ENCODE results near the gene SELPLG. TPM values are rescaled to one million over a fixed set of nuclear protein-coding genes. Genes with fewer than 3 reads are reported as not detected.

The SELPLG gene, protein sequence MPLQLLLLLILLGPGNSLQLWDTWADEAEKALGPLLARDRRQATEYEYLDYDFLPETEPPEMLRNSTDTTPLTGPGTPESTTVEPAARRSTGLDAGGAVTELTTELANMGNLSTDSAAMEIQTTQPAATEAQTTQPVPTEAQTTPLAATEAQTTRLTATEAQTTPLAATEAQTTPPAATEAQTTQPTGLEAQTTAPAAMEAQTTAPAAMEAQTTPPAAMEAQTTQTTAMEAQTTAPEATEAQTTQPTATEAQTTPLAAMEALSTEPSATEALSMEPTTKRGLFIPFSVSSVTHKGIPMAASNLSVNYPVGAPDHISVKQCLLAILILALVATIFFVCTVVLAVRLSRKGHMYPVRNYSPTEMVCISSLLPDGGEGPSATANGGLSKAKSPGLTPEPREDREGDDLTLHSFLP
- total RNA-seq, result 100 to 1,000 TPM; 175 to 176 TPM
- 100 to 1,000 TPM; 485 to 781 TPM for polyA plus RNA-seq

DNA sequence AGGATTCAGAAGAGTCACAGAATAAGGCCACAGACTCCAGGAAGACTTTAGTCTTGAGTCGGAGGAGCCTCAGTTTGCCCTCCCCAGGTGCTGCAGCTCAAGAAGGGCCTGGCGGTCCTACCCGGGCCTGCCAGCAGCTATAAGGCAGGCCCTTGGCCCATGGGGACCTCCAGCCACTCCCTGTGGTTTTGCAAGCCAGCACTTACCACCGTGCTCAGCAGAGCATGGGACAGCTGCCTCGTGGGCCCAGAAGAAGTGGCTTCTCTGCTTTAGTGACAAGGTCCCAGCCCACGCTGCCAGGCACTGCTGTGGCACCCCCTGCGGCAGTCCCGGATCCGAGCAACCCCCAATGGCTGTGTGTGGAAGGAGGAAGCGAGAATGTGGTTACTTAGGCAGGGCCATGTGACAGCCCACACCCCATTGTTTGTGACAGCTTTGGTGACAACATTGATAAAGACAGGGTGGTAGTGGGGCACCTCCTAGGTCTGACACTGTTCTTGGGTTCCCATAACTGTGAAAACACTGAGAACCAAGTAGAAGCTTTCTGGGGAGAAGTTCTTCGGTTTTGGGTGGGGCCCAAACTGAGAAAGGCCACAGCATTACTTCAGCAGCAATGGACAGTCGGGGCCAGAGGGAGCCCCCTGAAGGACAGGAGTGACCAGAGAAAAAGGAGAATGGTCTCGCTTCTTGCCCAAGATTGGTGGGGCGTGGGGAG, at the start of gene SELPLG:
SELPLG (minus strand) TSS at position 361 of the 715 bp plus-strand sequence. CDS start 9,587 bp downstream, outside the sequence.
- ChIA-PET POLR2A (ENCODE audit: partially characterized antibody) (interaction anchor here (0.8 to 11.1 kb wide), 16 partner anchors 8 to 224 kb away, joined by 3 to 310 read pairs (median 6); partner anchors contain the start of genes ISCU, SART3 and SSH1), CTCF (ENCODE audit: partially characterized antibody) (interaction anchor here (0.6 to 17.5 kb wide), 10 partner anchors 13 to 170 kb away, joined by 4 to 463 read pairs (median 19); no protein-coding TSS in a partner anchor)
- peaks cover 5% of the 10 kb centered on the region for H3K36me3 ChIP-seq (ENCODE audit: insufficient read depth, low read length)
- intact Hi-C loops (cut with micrococcal nuclease), result loop anchor here (1.0 to 10.0 kb wide), 7 partner anchors 14 to 461 kb away; partner anchors contain the start of genes ALKBH2, CORO1C, FICD and SSH1
- H3K9me3 Mint-ChIP-seq, result peaks cover 0 to 4% (median 0%) of the 10 kb centered on the region in 8 donors
- H3K4me3 ChIP-seq (ENCODE audit: low read length in 2 of 2), result peak within 1 kb of the TSS; percentile 92 to 95
- H3K4me1 Mint-ChIP-seq, result peaks cover 40 to 84% (median 54%) of the 10 kb centered on the region in 4 donors
- no peaks in the 10 kb centered on the region for H3K27me3 ChIP-seq (ENCODE audit: insufficient read depth, low read length)
- H3K27ac ChIP-seq (ENCODE audit: low read depth, low read length), result peak within 1 kb of the TSS; percentile 92
- peak within 1 kb of the TSS; percentile 99 to 100 (median 100) for H3K27ac Mint-ChIP-seq
- peaks cover 23 to 35% of the 10 kb centered on the region in 2 donors for H3K36me3 Mint-ChIP-seq
- peak within 1 kb of the TSS; percentile 94 to 100 (median 99) for H3K4me3 Mint-ChIP-seq
- DNase-seq, result peak; percentile 91 to 97 (median 94)
- no peaks in the 10 kb centered on the region for H3K27me3 Mint-ChIP-seq
- H3K9me3 ChIP-seq (ENCODE audit: control insufficient read depth in 1 of 2, low read length in 2 of 2), result no peaks in the 10 kb centered on the region
- H3K4me1 ChIP-seq (ENCODE audit: insufficient read depth, low read length), result peaks cover 65% of the 10 kb centered on the region

DNA sequence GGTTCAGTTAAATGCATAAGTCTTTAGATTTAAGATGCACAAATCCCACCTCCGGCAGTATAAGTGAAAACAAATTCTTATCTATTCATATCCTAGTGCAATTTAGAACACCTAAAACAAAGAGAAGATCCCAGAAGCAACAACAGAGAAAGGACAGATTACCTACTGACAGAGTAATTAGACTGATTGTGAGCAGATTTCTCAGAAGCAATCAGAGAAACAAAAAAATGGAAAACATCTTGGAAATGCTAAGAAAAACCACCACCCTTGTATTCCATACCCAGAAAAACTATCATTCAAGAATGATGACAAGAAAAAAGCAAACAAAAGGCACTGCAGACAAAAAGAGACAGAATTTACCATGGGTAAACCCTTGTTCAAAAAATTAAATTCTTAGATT, 47.6 kb upstream of the SELPLG start:
- Histone ChIP-seq H3K9me3 (ENCODE audit: control insufficient read depth in 1 of 2, low read length in 2 of 2) (no peaks in the 10 kb centered on the region), H3K4me1 (ENCODE audit: insufficient read depth, low read length) (peaks cover 10% of the 10 kb centered on the region), H3K4me3 (ENCODE audit: low read length in 2 of 2) (no peak overlapping the region), H3K27ac (ENCODE audit: low read depth, low read length) (no peak overlapping the region), H3K27me3 (ENCODE audit: insufficient read depth, low read length) (no peaks in the 10 kb centered on the region), H3K36me3 (ENCODE audit: insufficient read depth, low read length) (no peaks in the 10 kb centered on the region)
- Mint-ChIP-seq H3K9me3 (no peaks in the 10 kb centered on the region), H3K4me3 (no peak overlapping the region), H3K36me3 (peaks cover 0 to 2% of the 10 kb centered on the region in 2 donors), H3K27me3 (no peaks in the 10 kb centered on the region), H3K4me1 (peaks cover 8 to 14% (median 10%) of the 10 kb centered on the region in 4 donors), H3K27ac (no peak overlapping the region)
- no peak for DNase-seq
- intact Hi-C loops (cut with micrococcal nuclease), result no loop called here
- CTCF ChIA-PET (ENCODE audit: partially characterized antibody), result no interaction called here
- POLR2A ChIA-PET (ENCODE audit: partially characterized antibody), result no interaction called here

DNA sequence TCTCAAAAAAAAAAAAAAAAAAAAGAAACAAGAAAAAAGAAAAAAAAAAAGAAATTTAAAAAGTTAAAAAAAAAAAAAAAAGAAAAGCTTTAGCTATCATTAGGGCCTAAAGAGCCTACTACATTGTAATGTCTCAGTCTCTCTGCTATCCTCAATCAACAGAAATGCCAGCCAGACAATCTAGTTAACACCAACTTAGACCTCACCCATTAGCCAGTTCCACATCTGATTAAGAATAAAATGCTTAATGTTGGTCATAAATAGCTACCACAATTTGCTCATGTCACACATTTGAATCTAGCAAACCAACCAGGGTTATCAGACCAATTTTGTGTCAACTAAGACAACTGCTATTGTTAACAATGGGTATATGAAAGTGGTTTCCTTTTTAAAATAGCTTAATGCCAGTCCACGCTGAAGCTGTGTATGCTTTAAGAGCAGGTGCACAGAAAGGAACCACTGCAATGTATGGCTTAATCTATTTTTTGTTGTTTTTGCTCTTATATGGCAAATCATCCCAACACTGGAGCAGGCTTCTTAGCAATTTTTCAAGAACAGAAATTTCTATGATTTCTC, 45.5 kb upstream of the SELPLG start:
- Mint-ChIP-seq H3K27me3 (no peaks in the 10 kb centered on the region), H3K4me3 (no peak overlapping the region), H3K27ac (no peak overlapping the region), H3K36me3 (peaks cover 2 to 6% of the 10 kb centered on the region in 2 donors), H3K4me1 (peaks cover 0 to 4% (median 2%) of the 10 kb centered on the region in 4 donors), H3K9me3 (no peaks in the 10 kb centered on the region)
- DNase-seq, result no peak
- intact Hi-C loops (cut with micrococcal nuclease), result no loop called here
- Histone ChIP-seq H3K9me3 (ENCODE audit: control insufficient read depth in 1 of 2, low read length in 2 of 2) (no peaks in the 10 kb centered on the region), H3K36me3 (ENCODE audit: insufficient read depth, low read length) (no peaks in the 10 kb centered on the region), H3K4me3 (ENCODE audit: low read length in 2 of 2) (no peak overlapping the region), H3K27ac (ENCODE audit: low read depth, low read length) (no peak overlapping the region), H3K27me3 (ENCODE audit: insufficient read depth, low read length) (no peaks in the 10 kb centered on the region), H3K4me1 (ENCODE audit: insufficient read depth, low read length) (no peaks in the 10 kb centered on the region)
- ChIA-PET POLR2A (ENCODE audit: partially characterized antibody) (interaction anchor here (1.3 kb wide), 1 partner anchor 117 kb away, joined by 3 read pairs; the partner anchor contains the start of gene ISCU), CTCF (ENCODE audit: partially characterized antibody) (interaction anchor here (1.2 to 1.6 kb wide), 4 partner anchors 12 to 124 kb away, joined by 3 to 10 read pairs (median 4); no protein-coding TSS in a partner anchor)

DNA sequence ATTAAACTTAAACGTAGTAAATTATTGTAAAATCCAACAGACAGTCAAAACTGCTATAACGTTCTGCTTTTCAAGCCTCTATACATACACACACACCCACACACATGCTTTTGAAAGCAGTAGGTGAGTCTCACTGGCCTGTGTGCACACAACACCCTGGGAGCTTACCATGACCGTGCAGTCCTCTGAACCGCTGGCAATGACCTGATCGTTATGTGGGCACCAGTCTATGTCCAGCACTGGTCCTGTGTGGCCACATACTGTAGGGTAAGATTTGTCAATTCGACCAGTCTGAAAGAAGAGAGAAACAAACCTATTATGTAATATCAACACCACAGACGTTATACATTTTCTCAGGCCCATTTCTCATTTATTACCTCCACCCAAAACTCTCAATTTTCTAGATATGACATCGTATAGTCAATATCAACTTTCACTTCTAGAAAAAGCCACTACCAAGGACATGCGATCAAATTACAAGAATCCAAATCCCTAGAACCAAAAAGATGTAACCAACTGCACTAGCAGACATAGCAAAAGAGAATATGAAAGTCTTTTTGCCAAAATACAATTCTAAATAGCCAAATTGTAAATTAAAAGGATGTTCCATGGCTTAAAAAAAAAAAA, 44.5 kb upstream of the SELPLG start:
- ChIA-PET CTCF (ENCODE audit: partially characterized antibody) (interaction anchor here (1.2 to 1.4 kb wide), 3 partner anchors 11 to 125 kb away, joined by 3 to 10 read pairs (median 4); no protein-coding TSS in a partner anchor), POLR2A (ENCODE audit: partially characterized antibody) (interaction anchor here (1.3 kb wide), 1 partner anchor 116 kb away, joined by 3 read pairs; the partner anchor contains the start of gene ISCU)
- Mint-ChIP-seq H3K27ac (no peak overlapping the region), H3K4me3 (no peak overlapping the region), H3K27me3 (no peaks in the 10 kb centered on the region), H3K4me1 (peaks cover 0 to 4% (median under 1%) of the 10 kb centered on the region in 4 donors), H3K36me3 (peaks cover 2 to 6% of the 10 kb centered on the region in 2 donors), H3K9me3 (no peaks in the 10 kb centered on the region)
- Histone ChIP-seq H3K4me1 (ENCODE audit: insufficient read depth, low read length) (no peaks in the 10 kb centered on the region), H3K9me3 (ENCODE audit: control insufficient read depth in 1 of 2, low read length in 2 of 2) (no peaks in the 10 kb centered on the region), H3K4me3 (ENCODE audit: low read length in 2 of 2) (no peak overlapping the region), H3K27ac (ENCODE audit: low read depth, low read length) (no peak overlapping the region), H3K27me3 (ENCODE audit: insufficient read depth, low read length) (no peaks in the 10 kb centered on the region), H3K36me3 (ENCODE audit: insufficient read depth, low read length) (no peaks in the 10 kb centered on the region)
- no peak for DNase-seq
- intact Hi-C loops (cut with micrococcal nuclease), result no loop called here

DNA sequence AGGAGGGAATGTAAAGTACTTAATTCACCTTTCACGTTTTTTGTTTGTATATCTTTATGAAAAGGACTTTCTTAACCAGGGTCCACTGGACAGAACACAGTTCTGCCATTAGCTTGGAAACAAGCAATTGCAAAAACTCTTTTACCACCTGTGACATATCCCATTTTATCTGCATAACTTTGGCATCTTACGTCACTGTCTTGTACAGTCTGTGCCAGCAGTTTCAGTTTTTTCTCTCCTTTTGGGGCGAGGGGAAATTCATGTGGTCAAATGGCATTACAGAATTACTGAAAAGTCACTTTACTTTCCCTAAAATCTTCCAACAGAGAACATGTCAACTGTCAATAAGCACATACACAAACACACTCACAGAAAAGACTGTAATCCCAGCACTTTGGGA, 43.7 kb upstream of the SELPLG start:
- POLR2A ChIA-PET (ENCODE audit: partially characterized antibody), result no interaction called here
- Mint-ChIP-seq H3K27ac (no peak overlapping the region), H3K4me3 (no peak overlapping the region), H3K36me3 (peaks cover 2 to 6% of the 10 kb centered on the region in 2 donors), H3K27me3 (no peaks in the 10 kb centered on the region), H3K9me3 (no peaks in the 10 kb centered on the region), H3K4me1 (peaks cover 0 to 4% (median under 1%) of the 10 kb centered on the region in 4 donors)
- intact Hi-C loops (cut with micrococcal nuclease), result no loop called here
- DNase-seq, result no peak
- Histone ChIP-seq H3K27ac (ENCODE audit: low read depth, low read length) (no peak overlapping the region), H3K4me1 (ENCODE audit: insufficient read depth, low read length) (no peaks in the 10 kb centered on the region), H3K9me3 (ENCODE audit: control insufficient read depth in 1 of 2, low read length in 2 of 2) (no peaks in the 10 kb centered on the region), H3K36me3 (ENCODE audit: insufficient read depth, low read length) (no peaks in the 10 kb centered on the region), H3K27me3 (ENCODE audit: insufficient read depth, low read length) (no peaks in the 10 kb centered on the region), H3K4me3 (ENCODE audit: low read length in 2 of 2) (no peak overlapping the region)
- CTCF ChIA-PET (ENCODE audit: partially characterized antibody), result no interaction called here

DNA sequence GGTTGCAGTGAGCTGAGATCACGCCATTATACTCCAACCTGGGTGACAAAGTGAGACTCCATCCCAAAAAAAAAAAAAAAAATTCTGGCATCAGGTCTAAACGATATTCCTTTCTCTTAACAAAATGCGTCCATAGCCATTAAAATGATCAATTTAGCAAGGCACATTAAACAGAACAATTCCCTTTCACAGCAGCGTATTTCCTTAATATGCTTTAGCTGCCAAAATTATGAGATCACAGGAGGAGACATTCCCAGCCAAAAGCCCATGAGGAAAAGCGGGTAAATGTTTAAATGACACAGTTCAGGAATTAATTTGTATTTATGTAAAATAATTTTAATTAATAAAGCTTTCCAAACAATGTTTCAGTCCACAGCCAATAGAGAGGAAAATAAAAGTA, 43.0 kb upstream of the SELPLG start:
- Mint-ChIP-seq H3K4me3 (no peak overlapping the region), H3K36me3 (peaks cover 2 to 6% of the 10 kb centered on the region in 2 donors), H3K9me3 (no peaks in the 10 kb centered on the region), H3K4me1 (peaks cover 0 to 4% (median under 1%) of the 10 kb centered on the region in 4 donors), H3K27me3 (no peaks in the 10 kb centered on the region), H3K27ac (peak overlapping the region in 1 of 7 donors; percentile 6)
- Histone ChIP-seq H3K36me3 (ENCODE audit: insufficient read depth, low read length) (no peaks in the 10 kb centered on the region), H3K4me1 (ENCODE audit: insufficient read depth, low read length) (no peaks in the 10 kb centered on the region), H3K4me3 (ENCODE audit: low read length in 2 of 2) (no peak overlapping the region), H3K9me3 (ENCODE audit: control insufficient read depth in 1 of 2, low read length in 2 of 2) (no peaks in the 10 kb centered on the region), H3K27me3 (ENCODE audit: insufficient read depth, low read length) (no peaks in the 10 kb centered on the region), H3K27ac (ENCODE audit: low read depth, low read length) (no peak overlapping the region)
- DNase-seq, result no peak
- CTCF ChIA-PET (ENCODE audit: partially characterized antibody), result no interaction called here
- POLR2A ChIA-PET (ENCODE audit: partially characterized antibody), result no interaction called here
- intact Hi-C loops (cut with micrococcal nuclease), result no loop called here

All from CD4-positive, alpha-beta memory T cell (primary cell).